Ectodermal cell (in vitro differentiated cells): ENCODE results near the gene CRPPA.

ENCODE experiments used
- H3K27ac ChIP-seq: 2 replicates; pipeline ENCODE4 v1.7.0; 2013; ENCODE audit warnings: mild to moderate bottlenecking, low read depth, low read length; ENCODE audit not compliant: insufficient read depth, poor library complexity, severe bottlenecking
- H3K27me3 ChIP-seq: 2 replicates; pipeline ENCODE4 v1.7.0; 2013; ENCODE audit warnings: mild to moderate bottlenecking, low read length; ENCODE audit not compliant: insufficient read depth, control insufficient read depth, poor library complexity, severe bottlenecking
- H3K36me3 ChIP-seq: one replicate; pipeline ENCODE4 v1.7.0; 2013; ENCODE audit warnings: low read length; ENCODE audit not compliant: control insufficient read depth, insufficient read depth
- H3K4me1 ChIP-seq: one replicate; pipeline ENCODE4 v1.7.0; 2013; ENCODE audit warnings: low read length; ENCODE audit not compliant: control insufficient read depth, insufficient read depth
- H3K4me3 ChIP-seq: 2 replicates; pipeline ENCODE4 v1.7.0; 2013; ENCODE audit warnings: low read depth, low read length, control low read depth; ENCODE audit not compliant: insufficient read depth
- H3K9me3 ChIP-seq: 2 replicates; pipeline ENCODE4 v1.7.0; 2013; ENCODE audit warnings: mild to moderate bottlenecking, low read length, moderate library complexity; ENCODE audit not compliant: control insufficient read depth
- WGBS, 2 experiments: methylation state at CpG; one replicate each; pipeline ENCODE4 v1.1.7; 2013; ENCODE audit warnings: missing lambda C conversion rate in 2 of 2; 5-methylcytosine and 5-hydroxymethylcytosine counted together

The CRPPA gene

DNA sequence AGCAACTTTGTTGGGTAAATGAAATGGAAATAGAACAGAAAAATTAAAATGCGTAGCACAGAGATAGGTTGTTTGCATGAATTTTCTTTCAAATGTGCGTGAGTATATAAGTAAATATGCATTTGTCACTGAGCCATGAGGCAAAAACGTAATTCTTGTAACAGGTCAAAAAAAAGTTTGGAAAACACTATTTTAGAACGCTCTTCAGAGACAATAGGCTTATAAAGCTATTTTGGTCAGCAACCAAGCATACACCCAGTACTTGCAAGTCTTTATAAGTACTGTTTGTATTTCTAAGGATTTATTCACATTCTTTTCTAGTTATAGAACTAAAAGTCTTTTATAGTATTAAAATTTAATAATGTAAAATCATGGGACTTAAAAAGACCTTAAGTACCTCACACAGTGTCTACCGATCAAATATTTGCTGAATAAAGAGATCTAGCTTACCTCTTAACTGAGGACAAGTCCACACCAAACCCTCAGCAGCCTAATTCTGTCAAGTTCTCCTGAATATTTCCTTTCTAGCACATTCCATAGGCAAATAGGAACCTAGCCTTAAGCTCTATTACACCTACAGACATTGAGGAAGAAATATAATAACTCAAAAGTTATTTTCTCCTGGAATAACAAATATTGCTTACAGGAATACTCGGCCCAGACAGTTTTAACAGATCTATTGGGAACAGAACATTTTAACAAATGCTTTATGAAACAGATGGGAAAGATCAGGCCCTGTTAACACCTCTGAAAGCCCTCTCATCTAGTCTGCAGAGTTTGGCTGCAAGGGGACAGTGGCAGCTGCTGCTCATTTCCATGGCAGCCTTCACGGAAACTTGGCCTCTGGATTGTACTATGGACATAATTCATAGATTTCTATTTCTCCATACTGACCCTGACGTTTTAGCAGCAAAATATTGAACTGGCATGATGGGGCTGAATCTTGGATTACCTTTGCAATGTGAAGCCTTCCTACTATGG lies 8.8 kb downstream of the CRPPA start:
- Histone ChIP-seq H3K36me3 (no peaks in the 10 kb centered on the region), H3K27me3 (no peaks in the 10 kb centered on the region)
- WGBS, 2 experiments: 91 to 97% methylated on average over 7 to 8 of the region's 8 CpGs

DNA sequence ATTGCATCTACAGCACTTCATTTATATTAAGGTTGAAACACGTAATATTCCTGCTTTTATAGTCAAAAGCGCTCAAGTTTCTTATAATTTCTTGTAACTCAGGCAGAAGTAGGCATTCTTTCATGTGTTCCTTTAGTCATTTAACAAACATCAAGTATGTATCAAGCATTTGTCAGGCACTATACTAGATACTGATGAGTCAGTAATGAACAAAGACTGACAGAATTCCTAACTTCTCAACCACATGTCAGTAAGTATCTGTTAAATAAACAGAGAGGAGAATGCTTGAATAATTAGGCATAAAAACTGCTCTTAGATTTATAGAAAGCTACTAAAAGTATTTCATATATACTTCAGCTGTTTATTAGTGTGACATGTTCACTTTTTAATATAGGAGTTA lies 9.9 kb downstream of the CRPPA start:
- no peaks in the 10 kb centered on the region for H3K27me3 ChIP-seq
- H3K27ac ChIP-seq: no peak overlapping the region
- no peaks in the 10 kb centered on the region for H3K9me3 ChIP-seq
- 95 to 100% methylated on average over 2 of the region's 2 CpGs for WGBS, 2 experiments
- H3K4me3 ChIP-seq: no peak overlapping the region
- H3K4me1 ChIP-seq: no peaks in the 10 kb centered on the region
- H3K36me3 ChIP-seq: no peaks in the 10 kb centered on the region

More for the DNA sequence above, 8.8 kb downstream of the CRPPA start:
- Histone ChIP-seq H3K9me3 (no peaks in the 10 kb centered on the region), H3K4me3 (no peak overlapping the region), H3K4me1 (no peaks in the 10 kb centered on the region), H3K27ac (no peak overlapping the region)

DNA sequence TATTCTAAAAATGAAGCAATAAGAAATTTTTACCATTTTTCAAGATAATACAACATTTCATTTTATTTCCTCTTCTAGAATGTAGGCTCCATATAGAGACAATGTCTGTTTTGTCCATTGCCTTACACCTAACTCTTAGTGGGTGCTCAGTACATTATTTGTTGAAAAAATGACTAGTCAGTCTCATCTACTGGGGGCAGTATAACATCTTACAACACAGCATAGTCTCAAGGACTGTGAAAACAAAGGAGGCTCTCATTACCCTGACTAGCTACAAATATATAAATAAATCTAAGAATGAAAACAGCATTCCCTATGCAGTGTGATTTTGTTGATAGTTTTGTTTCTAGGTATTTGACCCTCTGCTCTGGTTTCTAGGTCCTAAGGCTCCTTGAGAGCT lies 11.6 kb downstream of the CRPPA start:
- no peaks in the 10 kb centered on the region for H3K9me3 ChIP-seq
- no peaks in the 10 kb centered on the region for H3K36me3 ChIP-seq
- no peaks in the 10 kb centered on the region for H3K4me1 ChIP-seq
- H3K27ac ChIP-seq: no peak overlapping the region
- H3K27me3 ChIP-seq: no peaks in the 10 kb centered on the region
- no peak overlapping the region for H3K4me3 ChIP-seq

DNA sequence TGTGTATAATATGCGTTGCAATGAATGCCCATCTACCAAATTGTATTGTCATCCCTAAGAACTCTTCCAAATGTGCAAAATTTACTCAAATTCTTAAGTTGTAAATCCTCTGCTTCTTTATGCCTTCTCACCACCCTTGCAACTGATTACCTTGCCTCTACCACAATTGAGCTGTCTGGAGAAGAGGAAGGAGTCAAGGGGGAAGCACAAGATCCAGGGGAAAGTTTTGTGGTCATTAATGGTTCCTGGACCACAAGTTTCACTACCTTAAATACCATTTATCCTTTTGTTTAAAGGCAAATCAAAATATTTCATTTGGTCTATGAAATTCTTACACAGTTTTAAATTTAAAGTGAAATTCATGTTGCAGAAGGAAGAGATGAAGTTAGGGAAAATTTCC lies 16.7 kb downstream of the CRPPA start:
- peaks cover 2% of the 10 kb centered on the region for H3K9me3 ChIP-seq
- H3K36me3 ChIP-seq: no peaks in the 10 kb centered on the region
- no peak overlapping the region for H3K4me3 ChIP-seq
- H3K27ac ChIP-seq: no peak overlapping the region
- no peaks in the 10 kb centered on the region for H3K4me1 ChIP-seq
- WGBS, 2 experiments: 90 to 100% methylated on average over 1 of the region's 1 CpG
- no peaks in the 10 kb centered on the region for H3K27me3 ChIP-seq

DNA sequence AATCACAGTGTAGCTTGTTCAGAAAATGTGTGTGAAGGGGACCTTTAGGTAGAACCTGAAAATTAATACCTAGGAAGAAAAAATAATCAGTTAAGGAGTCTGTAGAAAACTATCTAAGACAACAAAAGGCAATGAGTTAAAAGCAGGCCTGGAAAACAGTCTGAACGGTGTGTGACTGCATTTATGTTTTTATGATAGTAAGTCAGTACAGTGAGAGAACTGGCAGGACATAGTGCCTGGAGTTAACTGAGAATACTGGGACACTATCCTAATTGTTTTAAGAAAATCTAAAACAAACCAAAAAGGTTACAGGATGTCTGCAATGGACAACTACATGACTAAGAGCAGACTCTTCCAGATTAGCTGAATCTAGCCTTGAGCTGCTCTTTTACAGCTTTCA lies 17.9 kb downstream of the CRPPA start:
- Histone ChIP-seq H3K4me3 (no peak overlapping the region), H3K9me3 (peaks cover 5% of the 10 kb centered on the region), H3K36me3 (no peaks in the 10 kb centered on the region), H3K27me3 (no peaks in the 10 kb centered on the region), H3K27ac (no peak overlapping the region), H3K4me1 (no peaks in the 10 kb centered on the region)
- 86 to 94% methylated on average over 1 of the region's 1 CpG for WGBS, 2 experiments

DNA sequence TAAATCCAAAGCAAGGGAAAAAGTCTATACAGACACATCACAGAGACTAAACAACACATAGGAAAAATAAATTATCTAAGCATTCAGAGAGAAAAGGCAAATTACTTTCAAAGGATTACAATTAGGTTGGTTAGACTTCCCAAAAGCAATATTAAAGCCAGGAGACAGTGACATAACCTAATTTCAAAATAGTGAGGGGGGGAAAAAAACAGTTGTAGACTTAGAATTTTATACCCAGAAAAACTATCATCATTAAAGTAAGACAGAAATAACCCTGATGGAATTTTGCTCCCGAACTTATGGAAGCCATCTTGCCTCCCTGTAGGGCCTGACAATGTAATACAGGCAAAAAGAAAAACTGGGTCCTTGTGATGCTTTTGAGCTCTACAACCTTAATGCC lies 18.4 kb downstream of the CRPPA start:
- WGBS, 2 experiments: 95% methylated on average over 1 of the region's 1 CpG
- no peaks in the 10 kb centered on the region for H3K27me3 ChIP-seq
- H3K36me3 ChIP-seq: no peaks in the 10 kb centered on the region
- peaks cover 7% of the 10 kb centered on the region for H3K9me3 ChIP-seq
- no peak overlapping the region for H3K27ac ChIP-seq
- H3K4me1 ChIP-seq: no peaks in the 10 kb centered on the region
- H3K4me3 ChIP-seq: no peak overlapping the region

DNA sequence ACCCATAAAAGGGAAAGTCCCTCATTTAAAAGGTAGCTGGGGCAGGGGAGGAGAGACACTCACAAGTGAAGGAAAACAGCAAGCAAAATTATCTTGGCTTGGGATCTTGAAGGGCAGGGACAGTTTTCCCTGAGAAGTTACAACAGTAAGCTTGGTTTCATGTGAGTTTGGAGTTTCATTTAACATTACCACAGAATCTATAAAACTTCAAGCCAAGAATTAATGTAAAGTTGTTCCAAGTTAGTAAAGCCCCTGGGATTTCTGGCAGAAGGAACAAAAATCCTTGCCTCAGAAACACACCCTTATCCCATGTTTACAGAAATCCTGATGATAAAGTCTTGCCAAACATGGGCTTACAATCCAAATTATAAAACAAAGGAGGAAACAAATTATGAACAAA lies 19.2 kb downstream of the CRPPA start:
- no peak overlapping the region for H3K4me3 ChIP-seq
- H3K4me1 ChIP-seq: no peaks in the 10 kb centered on the region
- H3K36me3 ChIP-seq: no peaks in the 10 kb centered on the region
- no peak overlapping the region for H3K27ac ChIP-seq
- no peaks in the 10 kb centered on the region for H3K27me3 ChIP-seq
- H3K9me3 ChIP-seq: peaks cover 7% of the 10 kb centered on the region

DNA sequence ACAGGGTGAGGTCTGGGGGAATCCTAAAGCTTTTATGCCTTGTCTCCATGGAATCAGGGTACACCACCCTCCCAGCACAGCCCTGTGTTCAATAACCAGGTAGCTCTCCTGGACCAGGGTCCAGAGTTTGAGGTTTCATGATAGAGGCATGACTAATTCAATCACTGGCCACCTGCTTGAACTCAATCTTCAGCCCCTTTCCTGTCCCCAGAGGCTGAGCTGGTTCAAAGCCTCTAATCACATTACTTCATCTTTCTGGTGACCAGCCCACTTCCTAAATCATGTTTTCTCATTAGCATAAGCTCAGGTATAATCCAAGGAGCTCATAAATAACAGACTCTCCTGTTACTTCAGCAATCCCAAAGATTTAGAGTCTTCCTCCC lies 20.5 kb downstream of the CRPPA start:
- H3K4me3 ChIP-seq: no peak overlapping the region
- H3K9me3 ChIP-seq: peaks cover 7% of the 10 kb centered on the region
- H3K4me1 ChIP-seq: no peaks in the 10 kb centered on the region
- H3K27ac ChIP-seq: no peak overlapping the region
- no peaks in the 10 kb centered on the region for H3K36me3 ChIP-seq
- no peaks in the 10 kb centered on the region for H3K27me3 ChIP-seq

DNA sequence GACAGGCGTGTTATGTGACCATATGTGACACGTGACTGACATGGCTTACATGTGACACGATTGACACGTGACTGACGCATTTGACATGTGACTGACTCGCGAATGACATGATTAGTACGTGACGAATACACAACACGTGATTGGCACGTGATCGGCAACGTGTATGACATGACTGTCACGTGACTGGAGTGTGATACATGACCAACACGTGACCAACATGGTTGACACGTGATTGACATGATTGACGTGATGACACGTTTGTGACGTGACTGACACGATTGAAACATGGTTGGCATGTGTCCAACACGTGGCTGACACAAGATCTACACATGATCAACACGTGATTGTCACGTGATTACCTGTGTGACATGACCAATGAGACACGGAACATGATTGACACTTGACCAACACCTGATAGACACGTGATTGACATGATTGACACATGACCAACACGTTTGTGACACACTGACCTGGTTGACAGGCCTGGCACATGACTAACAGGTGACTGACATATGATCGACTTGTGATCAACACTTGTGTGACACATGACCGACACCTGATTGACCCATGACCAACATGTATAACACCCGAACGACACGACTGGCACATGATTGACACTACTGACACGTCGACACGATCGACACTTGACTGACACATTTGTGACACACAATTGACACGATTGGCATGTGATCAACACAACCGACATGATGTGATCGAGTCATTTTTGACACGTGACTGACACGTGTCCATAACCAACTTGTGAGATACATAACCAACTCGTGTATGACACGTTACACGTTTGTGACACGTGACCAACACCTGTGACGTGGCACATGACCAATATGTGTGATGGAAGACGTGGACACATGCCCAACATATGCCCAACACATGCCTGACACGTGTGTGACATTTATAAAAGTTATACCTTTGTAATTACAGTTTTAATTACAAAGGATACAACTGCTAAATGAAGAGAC lies 21.1 kb downstream of the CRPPA start:
- Histone ChIP-seq H3K4me1 (no peaks in the 10 kb centered on the region), H3K27ac (no peak overlapping the region), H3K27me3 (no peaks in the 10 kb centered on the region), H3K4me3 (no peak overlapping the region), H3K9me3 (peaks cover 7% of the 10 kb centered on the region), H3K36me3 (no peaks in the 10 kb centered on the region)
- 95% methylated on average over 45 to 47 of the region's 47 CpGs for WGBS, 2 experiments

DNA sequence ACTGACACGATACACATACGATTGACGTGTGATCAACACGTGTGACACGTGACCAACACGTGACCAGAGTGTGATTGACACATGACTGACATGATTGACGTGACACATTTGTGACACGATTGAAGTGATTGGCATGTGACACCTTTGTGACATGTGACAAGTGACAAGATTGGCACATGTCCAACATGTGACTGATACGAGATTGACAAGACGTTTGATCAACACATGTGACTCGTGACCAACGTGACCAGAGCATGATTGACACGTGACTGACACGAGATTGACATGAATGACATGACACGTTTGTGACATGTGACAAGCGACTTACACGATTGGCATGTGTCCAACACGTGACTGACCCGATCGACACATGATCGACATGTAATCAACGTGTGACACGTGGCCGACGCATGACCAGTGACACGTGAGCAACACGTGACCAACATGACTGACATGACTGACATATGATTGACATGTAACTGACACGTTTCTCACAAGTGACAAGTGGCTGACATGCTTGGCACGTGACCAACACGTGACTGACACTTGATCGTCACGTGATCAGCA lies 22.0 kb downstream of the CRPPA start:
- Histone ChIP-seq H3K4me1 (no peaks in the 10 kb centered on the region), H3K27me3 (no peaks in the 10 kb centered on the region), H3K9me3 (peaks cover 7% of the 10 kb centered on the region), H3K4me3 (no peak overlapping the region), H3K27ac (no peak overlapping the region), H3K36me3 (no peaks in the 10 kb centered on the region)
- 93 to 94% methylated on average over 32 of the region's 32 CpGs for WGBS, 2 experiments
